SK-N-SH (cell line): Measurements from ENCODE around the gene ADGRA1. TPM values are rescaled to one million over a fixed set of nuclear protein-coding genes. Genes with fewer than 3 reads are reported as not detected.

Source experiments
- CTCF ChIA-PET: fragments of 300-600, 350-600 bp; formaldehyde crosslinking; extraction: SDS; loops from one replicate; lab custom pipeline; 2021; lab: Yijun Ruan, JAX
- POLR2A ChIA-PET: fragments of 350-600 bp; sonication (Branson Sonifier 250); formaldehyde crosslinking; extraction: SDS; loops from one replicate; lab custom pipeline; 2020; ENCODE audit warnings: antibody characterized with exemption, inconsistent platforms; lab: Yijun Ruan, JAX
- DNase-seq: peaks from one replicate; pipeline ENCODE4 v3.0.0; 2012
- H2AFZ ChIP-seq: fragments of 200-600 bp; sonication (generic); 2 replicates; pipeline ENCODE4 v1.8.1; 2016; ENCODE audit warnings: antibody characterized with exemption, mild to moderate bottlenecking, low read depth
- H3F3A ChIP-seq: fragments of 200-600 bp; sonication (generic); replicated peaks from 2 replicates; pipeline ENCODE3; 2016; ENCODE audit warnings: antibody characterized with exemption, mild to moderate bottlenecking; ENCODE audit not compliant: insufficient read depth
- H3K27ac ChIP-seq, 2 experiments: fragments of 200-500 bp in 1 of 2; fragments of 200-600 bp in 1 of 2; sonication (Bioruptor generic) in 1 of 2; sonication (generic), shearing (Covaris generic) in 1 of 2; 2 replicates each; pipeline versions ENCODE4 v1.5.1 to v1.6.1; 2014 to 2016; ENCODE audit warnings: low read depth in 2 of 2, inconsistent platforms in 1 of 2, low read length in 1 of 2, mild to moderate bottlenecking in 1 of 2, mixed read lengths in 1 of 2
- H3K27me3 ChIP-seq: fragments of 200-600 bp; sonication (generic), shearing (Covaris generic); 2 replicates; pipeline ENCODE4 v1.6.1; 2016; ENCODE audit warnings: mixed run types; ENCODE audit not compliant: insufficient read depth
- H3K36me3 ChIP-seq, 2 experiments: fragments of 200-500 bp in 1 of 2; fragments of 200-600 bp in 1 of 2; sonication (Bioruptor generic) in 1 of 2; sonication (generic) in 1 of 2; replicated peaks in 1 of 2; 2 replicates each; pipeline versions ENCODE3 to v1.5.1; 2014 to 2016; ENCODE audit warnings: low read length in 1 of 2, mild to moderate bottlenecking in 1 of 2; ENCODE audit not compliant: insufficient read depth in 2 of 2, control insufficient read depth in 1 of 2
- H3K4me1 ChIP-seq, 2 experiments: fragments of 200-500 bp in 1 of 2; fragments of 200-600 bp in 1 of 2; sonication (Bioruptor generic) in 1 of 2; sonication (generic), shearing (Covaris generic) in 1 of 2; 2 replicates each; pipeline versions ENCODE4 v1.5.1 to v1.6.1; 2014 to 2016; ENCODE audit warnings: low read depth in 1 of 2, low read length in 1 of 2, mixed run types in 1 of 2; ENCODE audit not compliant: insufficient read depth in 2 of 2, control insufficient read depth in 1 of 2
- H3K4me2 ChIP-seq: fragments of 200-600 bp; sonication (generic), shearing (Covaris generic); 2 replicates; pipeline ENCODE4 v1.6.1; 2017; ENCODE audit warnings: mixed run types
- H3K4me3 ChIP-seq, 2 experiments: fragments of 200-500 bp in 1 of 2; fragments of 200-600 bp in 1 of 2; sonication (Bioruptor generic) in 1 of 2; sonication (generic), shearing (Covaris generic) in 1 of 2; 2 replicates each; pipeline versions ENCODE4 v1.5.1 to v1.8.1; 2014 to 2016; ENCODE audit warnings: low read depth in 2 of 2, inconsistent platforms in 1 of 2, low read length in 1 of 2, mild to moderate bottlenecking in 1 of 2, mixed read lengths in 1 of 2, moderate library complexity in 1 of 2
- H3K79me2 ChIP-seq: fragments of 200-600 bp; sonication (generic); 2 replicates; pipeline ENCODE4 v1.8.1; 2017; ENCODE audit warnings: mild to moderate bottlenecking; ENCODE audit not compliant: insufficient read depth
- H3K9ac ChIP-seq: fragments of 200-600 bp; sonication (generic); 2 replicates; pipeline ENCODE4 v1.6.1; 2017; ENCODE audit warnings: mixed run types
- H3K9me2 ChIP-seq: fragments of 200-600 bp; sonication (generic); 2 replicates; pipeline ENCODE4 v1.6.1; 2017; ENCODE audit warnings: mixed run types
- H3K9me3 ChIP-seq: fragments of 200-600 bp; sonication (generic); 2 replicates; pipeline ENCODE4 v1.6.1; 2017; ENCODE audit warnings: mixed run types, mild to moderate bottlenecking, moderate library complexity
- H4K20me1 ChIP-seq: fragments of 200-600 bp; sonication (generic); 2 replicates; pipeline ENCODE4 v1.6.1; 2017; ENCODE audit warnings: mild to moderate bottlenecking, mixed run types; ENCODE audit not compliant: insufficient read depth
- CHD2 ChIP-seq: fragments of 150-350 bp; IDR thresholded peaks from 2 replicates; pipeline ENCODE4 v1.6.1; 2018; ENCODE audit warnings: low read length; ENCODE audit not compliant: partially characterized antibody
- ELF1 ChIP-seq: IDR thresholded peaks from 2 replicates; pipeline ENCODE4 v1.4.0; 2012
- FOSL2 ChIP-seq: IDR thresholded peaks from 2 replicates; pipeline ENCODE4 v1.4.0; 2012; ENCODE audit warnings: low read depth, mild to moderate bottlenecking, moderate library complexity, borderline replicate concordance
- FOXJ3 ChIP-seq: sonication (generic); formaldehyde crosslinking; IDR thresholded peaks from 2 replicates; pipeline ENCODE4 v1.5.1; 2020; ENCODE audit warnings: mild to moderate bottlenecking, missing genetic modification reagents
- JUND ChIP-seq: IDR thresholded peaks from 2 replicates; pipeline ENCODE4 v1.4.0; 2012
- MXI1 ChIP-seq: IDR thresholded peaks from 2 replicates; pipeline ENCODE4 v1.6.1; 2012; ENCODE audit warnings: mild to moderate bottlenecking, low read depth, low read length, improper control_type of control experiment
- NRF1 ChIP-seq: IDR thresholded peaks from 2 replicates; pipeline ENCODE4 v1.6.1; 2012; ENCODE audit warnings: low read depth, mild to moderate bottlenecking, low read length
- POLR2AphosphoS5 ChIP-seq: IDR thresholded peaks from 2 replicates; pipeline ENCODE4 v1.6.1; 2012; ENCODE audit warnings: low read depth, low read length
- RCOR1 ChIP-seq: fragments of 150-350 bp; IDR thresholded peaks from 2 replicates; pipeline ENCODE4 v1.6.1; 2017; ENCODE audit warnings: antibody characterized with exemption, low read length
- RXRA ChIP-seq: IDR thresholded peaks from 2 replicates; pipeline ENCODE4 v1.4.0; 2012; ENCODE audit warnings: low read depth, mild to moderate bottlenecking, borderline replicate concordance
- SIN3A ChIP-seq: IDR thresholded peaks from 2 replicates; pipeline ENCODE4 v1.6.1; 2012; ENCODE audit warnings: low read depth, mild to moderate bottlenecking, low read length, moderate library complexity, borderline replicate concordance
- TCF12 ChIP-seq: IDR thresholded peaks from 2 replicates; pipeline ENCODE4 v1.4.0; 2012
- TEAD4 ChIP-seq: IDR thresholded peaks from 2 replicates; pipeline ENCODE4 v1.4.0; 2012; ENCODE audit warnings: mild to moderate bottlenecking, borderline replicate concordance; ENCODE audit not compliant: insufficient read depth
- USF2 ChIP-seq: fragments of 150-350 bp; IDR thresholded peaks from 2 replicates; pipeline ENCODE4 v1.6.1; 2017; ENCODE audit warnings: antibody characterized with exemption, low read length, low read depth, borderline replicate concordance
- YY1 ChIP-seq: IDR thresholded peaks from 2 replicates; pipeline ENCODE4 v1.4.0; 2012; ENCODE audit warnings: low read depth, mild to moderate bottlenecking
- WGBS: methylation state at CpG from one replicate; pipeline ENCODE4 v1.1.6; 2017; ENCODE audit warnings: low lambda C conversion rate; 5-methylcytosine and 5-hydroxymethylcytosine counted together
- polyA plus RNA-seq, 3 experiments: library from polyadenylated mRNA; depleted of rRNA; stranded (reverse); fragments of >200 nt; gene quantifications; 2 replicates each; pipeline ENCODE4 v1.2.3, GENCODE V29; 2012
- TF ChIP-seq, protein P1 (sequence below): IDR thresholded peaks from 2 replicates; pipeline ENCODE4 v1.4.0; 2012; ENCODE audit warnings: low read depth, borderline replicate concordance
- TF ChIP-seq, protein P2 (sequence below): IDR thresholded peaks from 2 replicates; pipeline ENCODE4 v1.4.0; 2012; ENCODE audit warnings: low read depth
- TF ChIP-seq, protein P3 (sequence below): IDR thresholded peaks from 2 replicates; pipeline ENCODE4; 2012

ADGRA1 gene
- polyA plus RNA-seq, 1 of the 3 experiments (the other 2 are of a cell fraction) = not detected

GRCh38 chr10:133122171-133122935 lies 34.6 kb downstream of the ADGRA1 start:
- Histone ChIP-seq H3F3A (no peaks in the 10 kb centered on the region), H3K27me3 (no peaks in the 10 kb centered on the region)
- TF ChIP-seq, protein P1, sequence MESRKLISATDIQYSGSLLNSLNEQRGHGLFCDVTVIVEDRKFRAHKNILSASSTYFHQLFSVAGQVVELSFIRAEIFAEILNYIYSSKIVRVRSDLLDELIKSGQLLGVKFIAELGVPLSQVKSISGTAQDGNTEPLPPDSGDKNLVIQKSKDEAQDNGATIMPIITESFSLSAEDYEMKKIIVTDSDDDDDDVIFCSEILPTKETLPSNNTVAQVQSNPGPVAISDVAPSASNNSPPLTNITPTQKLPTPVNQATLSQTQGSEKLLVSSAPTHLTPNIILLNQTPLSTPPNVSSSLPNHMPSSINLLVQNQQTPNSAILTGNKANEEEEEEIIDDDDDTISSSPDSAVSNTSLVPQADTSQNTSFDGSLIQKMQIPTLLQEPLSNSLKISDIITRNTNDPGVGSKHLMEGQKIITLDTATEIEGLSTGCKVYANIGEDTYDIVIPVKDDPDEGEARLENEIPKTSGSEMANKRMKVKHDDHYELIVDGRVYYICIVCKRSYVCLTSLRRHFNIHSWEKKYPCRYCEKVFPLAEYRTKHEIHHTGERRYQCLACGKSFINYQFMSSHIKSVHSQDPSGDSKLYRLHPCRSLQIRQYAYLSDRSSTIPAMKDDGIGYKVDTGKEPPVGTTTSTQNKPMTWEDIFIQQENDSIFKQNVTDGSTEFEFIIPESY = no peak
- TF ChIP-seq NRF1 = no peak
- TF ChIP-seq SIN3A = no peak
- TF ChIP-seq POLR2AphosphoS5 = no peak
- TF ChIP-seq TEAD4 = no peak
- TF ChIP-seq TCF12 = no peak
- TF ChIP-seq JUND = no peak
- no peak for TF ChIP-seq CHD2
- no peak for TF ChIP-seq RXRA
- TF ChIP-seq YY1 = no peak
- TF ChIP-seq, protein P2, sequence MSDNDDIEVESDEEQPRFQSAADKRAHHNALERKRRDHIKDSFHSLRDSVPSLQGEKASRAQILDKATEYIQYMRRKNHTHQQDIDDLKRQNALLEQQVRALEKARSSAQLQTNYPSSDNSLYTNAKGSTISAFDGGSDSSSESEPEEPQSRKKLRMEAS = no peak
- no peak for TF ChIP-seq RCOR1
- no peak for TF ChIP-seq ELF1
- no peak for TF ChIP-seq USF2
- TF ChIP-seq, protein P3, sequence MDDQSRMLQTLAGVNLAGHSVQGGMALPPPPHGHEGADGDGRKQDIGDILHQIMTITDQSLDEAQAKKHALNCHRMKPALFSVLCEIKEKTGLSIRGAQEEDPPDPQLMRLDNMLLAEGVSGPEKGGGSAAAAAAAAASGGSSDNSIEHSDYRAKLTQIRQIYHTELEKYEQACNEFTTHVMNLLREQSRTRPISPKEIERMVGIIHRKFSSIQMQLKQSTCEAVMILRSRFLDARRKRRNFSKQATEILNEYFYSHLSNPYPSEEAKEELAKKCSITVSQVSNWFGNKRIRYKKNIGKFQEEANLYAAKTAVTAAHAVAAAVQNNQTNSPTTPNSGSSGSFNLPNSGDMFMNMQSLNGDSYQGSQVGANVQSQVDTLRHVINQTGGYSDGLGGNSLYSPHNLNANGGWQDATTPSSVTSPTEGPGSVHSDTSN = no peak
- TF ChIP-seq FOXJ3 (CRISPR knock-in tag) = no peak
- no peak for TF ChIP-seq FOSL2
- no peak for TF ChIP-seq MXI1
- TF ChIP-seq, all 33 proteins: peak for 0
- ChIA-PET POLR2A (no interaction called here), CTCF (interaction anchor here (4.0 kb wide), 1 partner anchor 219 kb away, joined by 43 read pairs; no protein-coding TSS in a partner anchor)
- 69% methylated on average over 21 of the region's 33 CpGs for WGBS
- no peaks in the 10 kb centered on the region for H3K36me3 ChIP-seq
- DNase-seq = no peak
- no peak overlapping the region for H3K4me2 ChIP-seq
- no peak overlapping the region for H3K27ac ChIP-seq
- no peaks in the 10 kb centered on the region for H3K9me2 ChIP-seq
- no peak overlapping the region for H2AFZ ChIP-seq
- no peaks in the 10 kb centered on the region for H3K9me3 ChIP-seq
- no peak overlapping the region for H3K4me3 ChIP-seq
- no peaks in the 10 kb centered on the region for H3K4me1 ChIP-seq
- no peaks in the 10 kb centered on the region for H3K79me2 ChIP-seq
- no peaks in the 10 kb centered on the region for H4K20me1 ChIP-seq
- no peak overlapping the region for H3K9ac ChIP-seq
